GM12878 (cell line): ENCODE data around the gene CLEC18A. TPM values are rescaled to one million over a fixed set of nuclear protein-coding genes. Genes with fewer than 3 reads are reported as not detected.

ENCODE experiments used
- microRNA counts: library from miRNA; unstranded; fragments of <30 nt; microRNA quantifications from one replicate; lab custom pipeline; 2016
- microRNA-seq: library from miRNA; unstranded; fragments of <30 nt; microRNA quantifications from one replicate; pipeline ENCODE4, GENCODE V29; 2018
- polyA plus RNA-seq, 11 experiments: library from polyadenylated mRNA; depleted of rRNA in 4 of 11; unstranded in 6 of 11; stranded (reverse) in 5 of 11; fragments of >200 nt; fragmentation: Nextera tagmentation in 4 of 11; fragmentation: Illumina TruSeq in 1 of 11; extraction: Ambion mirVana in 4 of 11; extraction: Trizol in 1 of 11; gene quantifications; 1 replicate in 1 of 11; 2 replicates in 10 of 11; pipeline versions ENCODE4 v1.2.1 to v1.2.3, GENCODE V29; 2011 to 2016; ENCODE audit warnings: inconsistent platforms in 2 of 11, missing spikeins in 2 of 11, low read depth in 1 of 11
- small RNA-seq: library from RNA; depleted of rRNA; stranded (forward); fragments of <200 nt; gene quantifications from one replicate; pipeline ENCODE3, GENCODE V24; 2014
- total RNA-seq, 4 experiments: library from RNA; depleted of rRNA in 3 of 4; stranded (reverse); fragments of >200 nt in 3 of 4; fragmentation: Illumina TruSeq in 1 of 4; extraction: Trizol in 1 of 4; gene quantifications; 2 replicates each; pipeline versions ENCODE4 v1.2.1 to v1.2.3, GENCODE V29; 2013 to 2021

Gene CLEC18A
- total and polyA plus RNA-seq, 10 of the 15 experiments (the other 5 are each of a cell fraction or from before 2014, with no cell fraction given) = 0.03 to 0.26 (median 0.10) TPM; not detected in 4

MicroRNAs encoded within 50 kb of the gene (microRNA counts, 767-probe panel; counts per million panel counts)
- microRNA hsa-miR-140-3p (lab: Ali Mortazavi, UCI) (1,438 counts per million, percentile 53 among the panel's probes with 10 or more counts), microRNA hsa-miR-140-5p (lab: Ali Mortazavi, UCI) (3,070 counts per million, percentile 89 among the panel's probes with 10 or more counts)

Small RNA genes within 50 kb of the gene (microRNA-seq; reads per million reads assigned to microRNA genes)
- gene MIR140 = 2,299 reads per million, percentile 92 among the genes with 10 or more reads in this experiment

Small RNA genes within 50 kb of the gene (small RNA-seq; reads per million reads assigned to genes)
- gene AC026468.1 (not detected), gene MIR140 (795 reads per million, percentile 100 among the genes with 10 or more reads in this experiment)

Other genes starting within 250 kb of the CLEC18A start
- 24.6 and 26.4 TPM in 2 replicates for gene NQO1, start 224.8 kb upstream of the CLEC18A start, total RNA-seq (2014; rRNA removed)
- 27.6 and 33.4 TPM in 2 replicates for gene NQO1, start 224.8 kb upstream of the CLEC18A start, total RNA-seq (2014; rRNA removed; fragmentation: Illumina TruSeq; extraction: Trizol)
- 24.0 and 25.0 TPM in 2 replicates for gene NQO1, start 224.8 kb upstream of the CLEC18A start, total RNA-seq (2021)
- gene NQO1, start 224.8 kb upstream of the CLEC18A start, polyA plus RNA-seq (2011; rRNA removed) = 29.0 and 34.1 TPM in 2 replicates
- 25.5 and 35.9 TPM in 2 replicates for gene NQO1, start 224.8 kb upstream of the CLEC18A start, polyA plus RNA-seq (2014; fragmentation: Illumina TruSeq; extraction: Trizol)
- 10 to 100 TPM; 35.2 to 40.0 TPM for gene NQO1, start 224.8 kb upstream of the CLEC18A start, polyA plus RNA-seq (2014; fragmentation: Nextera tagmentation; extraction: Ambion mirVana)
- gene NQO1, start 224.8 kb upstream of the CLEC18A start, polyA plus RNA-seq (2014; rRNA removed) = 25.0 and 26.0 TPM in 2 replicates
- gene NQO1, start 224.8 kb upstream of the CLEC18A start, polyA plus RNA-seq (2016; fragmentation: Nextera tagmentation; extraction: Ambion mirVana) = 10 to 100 TPM; 82.4 to 84.9 TPM
- 55.6 and 64.0 TPM in 2 replicates for gene NOB1, start 196.4 kb upstream of the CLEC18A start, total RNA-seq (2014; rRNA removed)
- gene NOB1, start 196.4 kb upstream of the CLEC18A start, total RNA-seq (2014; rRNA removed; fragmentation: Illumina TruSeq; extraction: Trizol) = 67.0 and 68.6 TPM in 2 replicates
- 93.1 and 97.9 TPM in 2 replicates for gene NOB1, start 196.4 kb upstream of the CLEC18A start, total RNA-seq (2021)
- gene NOB1, start 196.4 kb upstream of the CLEC18A start, polyA plus RNA-seq (2011; rRNA removed) = 86.4 and 112 TPM in 2 replicates
- gene NOB1, start 196.4 kb upstream of the CLEC18A start, polyA plus RNA-seq (2014; fragmentation: Illumina TruSeq; extraction: Trizol) = 51.1 and 87.9 TPM in 2 replicates
- 10 to 100 TPM; 31.1 to 44.0 TPM for gene NOB1, start 196.4 kb upstream of the CLEC18A start, polyA plus RNA-seq (2014; fragmentation: Nextera tagmentation; extraction: Ambion mirVana)
- 117 and 121 TPM in 2 replicates for gene NOB1, start 196.4 kb upstream of the CLEC18A start, polyA plus RNA-seq (2014; rRNA removed)
- gene NOB1, start 196.4 kb upstream of the CLEC18A start, polyA plus RNA-seq (2016; fragmentation: Nextera tagmentation; extraction: Ambion mirVana) = 10 to 100 TPM; 76.9 to 79.1 TPM
- 22.5 and 27.3 TPM in 2 replicates for gene WWP2, start 189.0 kb upstream of the CLEC18A start, total RNA-seq (2014; rRNA removed)
- 16.9 and 20.3 TPM in 2 replicates for gene WWP2, start 189.0 kb upstream of the CLEC18A start, total RNA-seq (2014; rRNA removed; fragmentation: Illumina TruSeq; extraction: Trizol)
- gene WWP2, start 189.0 kb upstream of the CLEC18A start, total RNA-seq (2021) = 40.4 and 47.0 TPM in 2 replicates
- gene WWP2, start 189.0 kb upstream of the CLEC18A start, polyA plus RNA-seq (2011; rRNA removed) = 5.0 and 8.6 TPM in 2 replicates
- gene WWP2, start 189.0 kb upstream of the CLEC18A start, polyA plus RNA-seq (2014; fragmentation: Illumina TruSeq; extraction: Trizol) = 27.4 and 33.7 TPM in 2 replicates
- gene WWP2, start 189.0 kb upstream of the CLEC18A start, polyA plus RNA-seq (2014; fragmentation: Nextera tagmentation; extraction: Ambion mirVana) = 1 to 10 TPM; 2.8 to 2.9 TPM
- 18.5 and 21.6 TPM in 2 replicates for gene WWP2, start 189.0 kb upstream of the CLEC18A start, polyA plus RNA-seq (2014; rRNA removed)
- gene WWP2, start 189.0 kb upstream of the CLEC18A start, polyA plus RNA-seq (2016; fragmentation: Nextera tagmentation; extraction: Ambion mirVana) = 10 to 100 TPM; 29.8 to 31.4 TPM
- 6.7 and 8.1 TPM in 2 replicates for gene PDPR, start 163.0 kb downstream of the CLEC18A start, total RNA-seq (2014; rRNA removed)
- 6.9 and 7.1 TPM in 2 replicates for gene PDPR, start 163.0 kb downstream of the CLEC18A start, total RNA-seq (2014; rRNA removed; fragmentation: Illumina TruSeq; extraction: Trizol)
- 12.3 and 13.6 TPM in 2 replicates for gene PDPR, start 163.0 kb downstream of the CLEC18A start, total RNA-seq (2021)
- gene PDPR, start 163.0 kb downstream of the CLEC18A start, polyA plus RNA-seq (2011; rRNA removed) = 22.6 and 29.1 TPM in 2 replicates
- gene PDPR, start 163.0 kb downstream of the CLEC18A start, polyA plus RNA-seq (2014; fragmentation: Illumina TruSeq; extraction: Trizol) = 13.2 and 14.8 TPM in 2 replicates
- gene PDPR, start 163.0 kb downstream of the CLEC18A start, polyA plus RNA-seq (2014; fragmentation: Nextera tagmentation; extraction: Ambion mirVana) = 1 to 10 TPM; 2.6 TPM
- gene PDPR, start 163.0 kb downstream of the CLEC18A start, polyA plus RNA-seq (2014; rRNA removed) = 12.4 and 14.9 TPM in 2 replicates
- 1 to 10 TPM; 6.6 to 6.7 TPM for gene PDPR, start 163.0 kb downstream of the CLEC18A start, polyA plus RNA-seq (2016; fragmentation: Nextera tagmentation; extraction: Ambion mirVana)
- 0.11 TPM in 2 replicates for gene CLEC18C, start 222.5 kb downstream of the CLEC18A start, total RNA-seq (2014; rRNA removed)
- not detected in 2 replicates for gene CLEC18C, start 222.5 kb downstream of the CLEC18A start, total RNA-seq (2014; rRNA removed; fragmentation: Illumina TruSeq; extraction: Trizol)
- gene CLEC18C, start 222.5 kb downstream of the CLEC18A start, total RNA-seq (2021) = not detected in 2 replicates
- gene CLEC18C, start 222.5 kb downstream of the CLEC18A start, polyA plus RNA-seq (2011; rRNA removed) = 0.10 TPM in 1 of 2 replicates, not detected in the other
- not detected in 2 replicates for gene CLEC18C, start 222.5 kb downstream of the CLEC18A start, polyA plus RNA-seq (2014; fragmentation: Illumina TruSeq; extraction: Trizol)
- not detected for gene CLEC18C, start 222.5 kb downstream of the CLEC18A start, polyA plus RNA-seq (2014; fragmentation: Nextera tagmentation; extraction: Ambion mirVana)
- 0.05 and 0.06 TPM in 2 replicates for gene CLEC18C, start 222.5 kb downstream of the CLEC18A start, polyA plus RNA-seq (2014; rRNA removed)
- not detected for gene CLEC18C, start 222.5 kb downstream of the CLEC18A start, polyA plus RNA-seq (2016; fragmentation: Nextera tagmentation; extraction: Ambion mirVana)